ENCODE data around the gene CHST9.

Gene CHST9

GRCh38 chr18:27081701-27082100, 103.4 kb downstream of the CHST9 start:
- no peak for DNase-seq

GRCh38 chr18:27075828-27076227, 109.3 kb downstream of the CHST9 start:
- no peak for DNase-seq

GRCh38 chr18:27073404-27073830, 111.7 kb downstream of the CHST9 start:
- no peak for DNase-seq

GRCh38 chr18:27064673-27065072, 120.4 kb downstream of the CHST9 start:
- no peak for DNase-seq

GRCh38 chr18:27062802-27063201, 122.3 kb downstream of the CHST9 start:
- no peak for DNase-seq

DNA sequence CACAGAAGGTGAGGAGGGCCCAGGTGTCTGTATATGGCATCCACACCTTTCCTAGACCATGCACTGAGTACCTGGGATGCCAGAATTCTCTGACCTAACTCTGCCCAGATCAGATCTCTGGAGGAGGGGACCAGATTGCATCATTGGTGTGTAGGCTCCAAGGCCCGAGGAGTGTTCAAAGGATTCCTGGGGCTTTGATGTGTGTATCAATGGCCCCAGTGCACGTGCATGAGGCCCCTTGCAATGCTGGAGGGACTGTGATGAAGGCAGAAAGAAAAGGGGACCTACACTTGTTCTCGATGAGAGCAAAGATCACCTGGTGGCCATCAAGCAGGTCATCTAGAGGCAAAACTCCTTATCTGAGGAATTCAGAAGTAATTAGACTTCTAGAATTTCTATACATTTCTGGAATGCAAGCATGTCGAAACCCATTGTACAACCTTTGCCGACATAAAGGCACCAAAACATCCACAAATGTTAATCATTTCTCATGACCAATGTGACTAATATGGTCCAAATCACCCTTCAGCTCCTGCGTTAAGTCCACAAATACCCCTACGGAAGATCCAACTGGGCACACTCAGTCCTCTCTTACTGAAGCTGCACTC, 123.5 kb downstream of the CHST9 start:
- no peak for DNase-seq

GRCh38 chr18:27057519-27058234, 127.4 kb downstream of the CHST9 start:
- no peak for DNase-seq

DNA sequence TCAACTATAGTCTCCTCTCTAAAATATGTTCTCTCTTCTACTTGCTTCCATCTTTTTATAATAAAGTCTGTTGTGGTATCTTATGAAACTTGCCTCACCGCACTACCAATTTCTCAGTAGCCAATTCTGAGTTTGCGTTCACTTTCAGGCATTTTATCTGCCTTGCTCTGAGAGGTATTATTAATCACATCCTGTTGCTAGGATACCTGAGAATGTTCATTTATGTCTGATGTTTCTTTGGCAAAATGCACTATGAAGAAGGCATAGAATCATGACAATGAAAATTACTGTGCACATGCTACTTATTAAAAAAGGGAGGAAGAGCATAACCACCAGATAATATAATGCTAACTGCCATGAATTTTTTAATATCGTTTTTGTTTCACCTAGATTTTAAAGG, 130.2 kb downstream of the CHST9 start:
- DNase-seq = no peak

- DNase-seq = no peak
These were observed 135.1 kb downstream of the CHST9 start for GRCh38 chr18:27049969-27050368.

- DNase-seq = no peak
These were observed 139.8 kb downstream of the CHST9 start for GRCh38 chr18:27045342-27045741.

GRCh38 chr18:27042177-27042576, 142.9 kb downstream of the CHST9 start:
- no peak for DNase-seq

GRCh38 chr18:27040796-27041195, 144.3 kb downstream of the CHST9 start:
- DNase-seq = no peak

GRCh38 chr18:27033722-27034121, 151.4 kb downstream of the CHST9 start:
- no peak for DNase-seq

DNA sequence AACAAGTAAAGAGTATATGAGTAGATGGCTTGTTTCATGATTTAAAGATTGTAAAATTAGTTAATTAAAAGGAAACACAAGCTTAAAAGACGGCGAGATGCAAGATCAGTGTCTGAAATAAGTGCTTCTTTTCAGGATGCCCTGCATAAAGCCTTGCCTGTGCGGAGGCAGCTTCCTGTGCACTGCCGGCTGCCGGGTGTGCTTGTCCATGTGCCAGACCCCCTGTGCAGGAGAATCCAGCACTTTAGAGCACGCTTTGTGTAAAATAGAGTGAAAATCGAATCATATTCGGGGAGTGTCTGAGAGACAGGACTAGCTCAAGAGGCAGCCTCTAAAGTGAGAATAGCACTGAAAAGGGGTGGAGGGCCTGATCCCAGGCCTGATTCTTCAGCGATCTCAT, 154.7 kb downstream of the CHST9 start:
- no peak for DNase-seq

DNA sequence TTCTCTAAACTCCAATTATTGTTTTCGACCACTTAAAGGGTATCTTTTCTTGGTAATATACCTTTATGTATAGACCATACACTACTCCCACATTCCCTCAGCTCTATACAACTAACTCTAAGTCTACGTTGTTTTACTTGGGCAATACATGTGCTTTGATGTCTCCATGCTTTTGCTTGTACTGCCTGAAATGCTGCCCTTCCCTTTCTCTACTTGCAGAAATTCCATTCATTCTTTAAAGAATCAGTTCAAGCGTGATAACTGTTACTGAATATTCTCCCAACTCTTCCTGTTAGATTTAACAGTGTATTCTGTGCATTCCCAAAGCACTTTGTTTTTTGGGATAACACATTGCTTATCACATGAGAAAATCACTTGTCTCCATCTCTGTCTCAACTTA, 162.6 kb downstream of the CHST9 start:
- no peak for DNase-seq

- no peak for DNase-seq
These were observed 167.1 kb downstream of the CHST9 start for GRCh38 chr18:27017901-27018500.

- no peak for DNase-seq
These were observed 170.3 kb downstream of the CHST9 start for GRCh38 chr18:27014841-27015240.

DNA sequence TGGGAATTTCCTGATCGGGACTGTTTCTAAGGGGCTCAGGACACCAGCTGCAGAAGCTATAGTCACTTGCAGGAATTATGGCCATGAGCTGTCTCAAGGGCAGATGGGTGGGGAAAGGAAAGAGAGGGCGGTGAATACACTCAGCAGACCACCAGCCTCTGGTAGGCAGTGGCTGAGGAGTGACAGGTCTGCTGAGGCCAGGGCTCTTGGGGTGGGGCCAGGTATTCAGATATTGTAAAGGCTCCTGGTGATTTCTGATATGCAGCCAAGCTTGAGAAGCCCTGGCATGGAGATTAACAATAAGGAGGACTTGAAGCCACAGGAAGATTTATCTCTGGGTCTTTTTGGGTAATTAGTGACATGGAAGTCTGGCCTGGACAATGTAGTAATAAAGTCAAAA, 174.3 kb downstream of the CHST9 start:
- no peak for DNase-seq

GRCh38 chr18:27009293-27009692, 175.8 kb downstream of the CHST9 start:
- no peak for DNase-seq

DNA sequence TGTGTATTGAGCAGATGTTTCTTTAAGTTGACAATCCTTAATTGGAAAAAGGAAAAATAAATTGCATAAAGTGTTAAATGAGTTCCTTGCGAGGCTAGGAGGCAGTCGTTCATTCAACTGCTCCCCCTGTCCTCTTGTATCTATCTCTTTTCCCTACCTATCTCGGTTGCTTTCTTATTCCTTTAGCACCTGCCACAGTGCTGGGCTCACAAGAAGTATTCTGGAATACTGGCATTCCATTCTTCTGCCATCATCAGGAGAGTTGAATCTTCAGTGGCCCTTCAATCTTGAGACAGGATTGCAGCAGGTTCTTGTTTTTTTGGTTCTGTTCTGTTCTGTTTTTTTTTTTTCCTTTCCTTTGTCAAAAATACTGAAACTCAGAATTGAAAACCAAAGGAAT, 176.5 kb downstream of the CHST9 start:
- no peak for DNase-seq

- no peak for DNase-seq
These were observed 177.2 kb downstream of the CHST9 start for GRCh38 chr18:27007880-27008279.

GRCh38 chr18:27005589-27005988, 179.5 kb downstream of the CHST9 start:
- DNase-seq = no peak

DNA sequence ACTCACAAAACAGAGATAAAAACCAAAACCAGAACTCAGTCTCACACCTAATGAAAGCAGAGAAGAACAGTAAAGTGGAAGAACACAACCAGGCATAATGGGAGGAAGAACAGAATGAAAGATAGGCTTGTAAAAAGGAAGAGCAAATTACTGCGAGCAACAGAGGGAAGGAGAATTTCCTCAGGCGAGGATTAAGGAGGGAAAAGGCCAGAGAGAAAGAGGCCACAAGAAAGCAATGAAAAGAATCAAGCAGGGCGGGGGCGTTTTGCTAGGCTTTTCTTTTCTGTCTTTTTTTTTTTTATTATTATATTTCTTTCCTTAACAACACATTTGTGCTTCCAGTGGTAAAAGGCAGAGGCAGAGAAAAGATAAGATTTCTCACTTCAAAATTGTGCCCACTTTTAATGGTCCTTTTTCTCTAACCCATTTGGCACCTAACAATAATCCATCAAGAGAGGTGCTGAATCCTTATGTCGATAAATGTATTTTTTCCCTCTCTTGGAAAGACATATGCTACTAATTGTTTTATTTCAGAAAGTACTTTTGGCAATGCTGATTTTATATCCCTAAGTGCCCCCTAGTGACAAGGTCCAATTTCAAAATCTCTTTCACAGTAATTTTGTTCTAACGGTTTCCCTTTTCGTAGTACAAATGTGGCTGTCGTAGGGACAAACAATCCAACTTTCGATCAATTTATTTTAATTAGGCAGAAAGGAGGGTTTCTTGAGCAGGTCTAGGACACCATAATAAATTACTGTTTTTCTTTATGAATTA, 180.9 kb downstream of the CHST9 start:
- no peak for DNase-seq

DNA sequence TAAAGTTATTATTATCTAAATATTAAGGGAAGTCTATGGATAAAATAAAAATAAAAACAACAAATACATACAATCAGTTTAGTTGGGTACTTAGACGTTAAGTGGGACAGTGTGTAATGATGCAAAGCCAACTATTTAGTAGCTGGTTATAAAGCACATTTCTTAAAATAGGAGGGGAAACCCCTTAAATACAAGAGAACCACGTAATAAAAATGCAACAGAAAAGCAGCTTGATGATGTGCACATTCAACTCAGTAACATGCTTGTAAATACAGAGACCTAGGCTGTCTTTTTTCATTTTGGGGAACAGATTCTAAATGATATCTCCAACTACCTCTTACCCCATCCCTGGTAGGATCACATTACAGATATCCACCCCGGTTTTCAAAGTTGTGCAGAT, 185.3 kb downstream of the CHST9 start:
- no peak for DNase-seq
